Panc1 (cell line): ENCODE data around the gene ZNF594. TPM values are rescaled to one million over a fixed set of nuclear protein-coding genes. Genes with fewer than 3 reads are reported as not detected.
"Not testable (repeated sequence)": the region's sequence is repeated elsewhere in the genome, so short reads cannot be mapped to it uniquely, and the experiment has no call there.

Source experiments
- ATAC-seq: fragments of 200-7000 bp; cut with Tn5 transposase; 2 replicates; pipeline ENCODE4 v1.9.1; 2020; ENCODE audit warnings: mild to moderate bottlenecking, moderate library complexity
- Bru-seq: library from RNA; stranded (reverse); fragments of 400-500 nt; gene quantifications from one replicate; lab custom pipeline; 2021; lab: Mats Ljungman, UMichigan
- BruChase-seq, 2 experiments: library from RNA; stranded (reverse); fragments of 400-500 nt; gene quantifications; one replicate each; lab custom pipeline; 2021; lab: Mats Ljungman, UMichigan
- BruUV-seq: library from RNA; stranded (reverse); fragments of 400-500 nt; replicated peaks from 2 replicates; lab custom pipeline; 2021; lab: Mats Ljungman, UMichigan
- CTCF ChIA-PET: fragments of 300-600 bp; sonication (Branson Sonifier 250); formaldehyde crosslinking; loops from one replicate; lab custom pipeline; 2022; ENCODE audit warnings: antibody characterized with exemption; lab: Charles Lee
- POLR2A ChIA-PET: fragments of 300-600 bp; sonication (Branson Sonifier 250); formaldehyde crosslinking; loops from one replicate; lab custom pipeline; 2022; ENCODE audit warnings: antibody characterized with exemption; lab: Charles Lee
- DNase-seq: peaks from one replicate; pipeline ENCODE4 v3.0.0-alpha.2; 2010; ENCODE audit warnings: low read depth, low spot score
- H3K27ac ChIP-seq: 2 replicates; pipeline ENCODE4 v1.5.1; 2011; ENCODE audit warnings: mild to moderate bottlenecking, low read length, inconsistent platforms
- H3K27me3 ChIP-seq: fragments of 200-500 bp; sonication (Bioruptor generic); 2 replicates; pipeline ENCODE4 v1.6.0; 2014; ENCODE audit warnings: low read length, inconsistent platforms; ENCODE audit not compliant: control insufficient read depth, insufficient read depth
- H3K36me3 ChIP-seq: fragments of 200-500 bp; sonication (Bioruptor generic); 2 replicates; pipeline ENCODE4 v1.5.1; 2014; ENCODE audit warnings: inconsistent platforms, mild to moderate bottlenecking, low read length, moderate library complexity; ENCODE audit not compliant: control insufficient read depth, insufficient read depth
- H3K4me1 ChIP-seq: 2 replicates; pipeline ENCODE4 v1.5.1; 2011; ENCODE audit warnings: inconsistent platforms, mild to moderate bottlenecking, low read length, moderate library complexity; ENCODE audit not compliant: control insufficient read depth, insufficient read depth
- H3K4me3 ChIP-seq, 2 experiments: 2 replicates each; pipeline ENCODE4 v1.5.1; 2011 to 2012; ENCODE audit warnings: low read depth in 2 of 2, low read length in 2 of 2, mild to moderate bottlenecking in 2 of 2, inconsistent platforms in 1 of 2, moderate library complexity in 1 of 2
- H3K9me3 ChIP-seq: fragments of 200-500 bp; sonication (Bioruptor generic); 2 replicates; pipeline ENCODE4 v1.5.1; 2014; ENCODE audit warnings: low read depth, mild to moderate bottlenecking, inconsistent platforms, low read length, moderate library complexity; ENCODE audit not compliant: control insufficient read depth, insufficient read depth
- POLR2AphosphoS5 ChIP-seq: IDR thresholded peaks from 2 replicates; pipeline ENCODE4 v1.6.1; 2012; ENCODE audit warnings: mild to moderate bottlenecking, low read depth, low read length, moderate library complexity
- SIN3A ChIP-seq: IDR thresholded peaks from 2 replicates; pipeline ENCODE4 v1.6.1; 2012; ENCODE audit warnings: low read depth, mild to moderate bottlenecking, low read length, moderate library complexity, borderline replicate concordance; ENCODE audit not compliant: insufficient read depth
- TCF7L2 ChIP-seq: IDR thresholded peaks from 2 replicates; pipeline ENCODE4 v1.6.1; 2011; ENCODE audit warnings: mild to moderate bottlenecking, low read depth, low read length, inconsistent platforms
- in situ Hi-C: cut with HindIII; loops from 2 replicates; pipeline ENCODE4 v1.10.0; 2016; ENCODE audit warnings: low sequenced_read_pairs, low pct_unique_long_range_greater_than_20kb
- intact Hi-C: fragments of 100-400 bp; cut with micrococcal nuclease; formaldehyde crosslinking; loops from one replicate; pipeline ENCODE4 v1.10.0; 2022; ENCODE audit not compliant: unreplicated experiment
- long read RNA-seq: library from polyadenylated mRNA; unstranded; transcript quantifications from one replicate; pipeline ENCODE4 v2.0.0, GENCODE V29; 2021; ENCODE audit not compliant: unreplicated experiment
- polyA plus RNA-seq: library from polyadenylated mRNA; unstranded; fragments of >200 nt; gene quantifications from one replicate; pipeline ENCODE4 v1.2.1, GENCODE V29; 2012; ENCODE audit warnings: missing spikeins; ENCODE audit not compliant: insufficient read length
- total RNA-seq: library from RNA; stranded (reverse); gene quantifications from one replicate; pipeline ENCODE4 v1.2.1, GENCODE V29; 2021; ENCODE audit not compliant: unreplicated experiment
- TF ChIP-seq, protein P1 (sequence below): fragments of 450-650 bp; IDR thresholded peaks from 2 replicates; pipeline ENCODE4 v1.5.1; 2017; ENCODE audit warnings: mild to moderate bottlenecking
- TF ChIP-seq, protein P2 (sequence below), 2 experiments: IDR thresholded peaks; 2 replicates each; pipeline ENCODE4 v1.6.1; 2011 to 2012; ENCODE audit warnings: low read depth in 2 of 2, control low read depth in 1 of 2, low read length in 1 of 2, mild to moderate bottlenecking in 1 of 2, moderate library complexity in 1 of 2; ENCODE audit not compliant: insufficient read depth in 1 of 2

The ZNF594 gene
- total RNA-seq (5.6 TPM), Bru-seq, nascent RNA (percentile 73 among the genes with signal in this experiment), BruChase-seq, experiment 1, labeled RNA remaining after a 2-hour chase (percentile 75 among the genes with signal in this experiment), BruChase-seq, experiment 2, labeled RNA remaining after a 6-hour chase (percentile 63 among the genes with signal in this experiment)
- 1.6 TPM for polyA plus RNA-seq
- long read RNA-seq, full-length matches to known transcripts: 2 of 5 reads
- long read RNA-seq, partial matches to known transcripts: 0 of 5 reads
- long read RNA-seq, other reads (novel, unspliced or antisense): 3 of 5 reads

DNA sequence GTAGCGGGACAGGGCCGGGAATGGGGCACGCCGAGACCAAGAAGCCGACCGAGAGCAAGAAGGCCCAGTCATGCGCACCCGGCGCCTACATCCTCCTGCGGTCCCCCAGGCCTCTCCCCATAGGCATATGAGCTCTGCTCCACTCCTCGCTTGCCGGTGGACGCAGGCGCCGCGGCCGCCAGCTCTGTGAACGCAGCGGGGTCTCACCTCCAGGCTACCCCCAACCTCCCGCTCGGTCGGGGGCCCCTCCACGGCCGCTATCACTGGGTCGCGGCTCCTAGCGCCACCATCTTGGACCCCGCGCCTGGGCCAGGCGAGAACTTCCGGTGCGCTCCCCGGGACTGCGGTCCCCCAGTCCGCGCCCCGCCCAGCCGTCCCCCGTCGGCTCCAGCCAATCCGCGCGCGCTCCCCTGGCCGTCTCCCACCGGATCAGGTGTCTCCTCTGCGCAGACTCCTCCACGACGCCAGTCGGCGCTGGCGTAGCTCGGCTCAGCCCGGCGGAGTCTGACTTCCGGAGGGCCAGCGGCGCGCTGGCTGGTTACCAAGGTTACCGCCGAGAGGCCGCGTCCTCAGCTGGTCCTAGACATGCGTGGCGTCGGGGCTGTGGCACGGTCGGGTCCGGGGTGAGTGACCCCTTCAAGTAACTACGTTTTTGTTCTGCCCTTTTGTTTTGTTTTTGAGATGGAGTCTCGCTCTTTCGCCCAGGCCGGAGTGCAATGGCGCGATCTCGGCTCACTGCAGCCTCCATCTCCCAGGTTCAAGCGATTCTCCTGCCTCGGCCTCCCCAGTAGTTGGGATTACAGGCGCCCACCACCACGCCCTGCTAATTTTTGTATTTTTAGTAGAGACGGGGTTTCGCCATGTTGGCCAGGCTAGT is at the start of gene ZNF594:
ZNF594 (minus strand) TSS at position 328 of the 877 bp plus-strand sequence. CDS start 7,612 bp downstream, outside the sequence.
- no TSS peak for BruUV-seq
- POLR2A ChIA-PET: interaction anchor here (0.6 to 0.7 kb wide), 2 partner anchors 14 to 34 kb away, joined by 4 to 7 read pairs; no protein-coding TSS in a partner anchor
- TF ChIP-seq, protein P1, sequence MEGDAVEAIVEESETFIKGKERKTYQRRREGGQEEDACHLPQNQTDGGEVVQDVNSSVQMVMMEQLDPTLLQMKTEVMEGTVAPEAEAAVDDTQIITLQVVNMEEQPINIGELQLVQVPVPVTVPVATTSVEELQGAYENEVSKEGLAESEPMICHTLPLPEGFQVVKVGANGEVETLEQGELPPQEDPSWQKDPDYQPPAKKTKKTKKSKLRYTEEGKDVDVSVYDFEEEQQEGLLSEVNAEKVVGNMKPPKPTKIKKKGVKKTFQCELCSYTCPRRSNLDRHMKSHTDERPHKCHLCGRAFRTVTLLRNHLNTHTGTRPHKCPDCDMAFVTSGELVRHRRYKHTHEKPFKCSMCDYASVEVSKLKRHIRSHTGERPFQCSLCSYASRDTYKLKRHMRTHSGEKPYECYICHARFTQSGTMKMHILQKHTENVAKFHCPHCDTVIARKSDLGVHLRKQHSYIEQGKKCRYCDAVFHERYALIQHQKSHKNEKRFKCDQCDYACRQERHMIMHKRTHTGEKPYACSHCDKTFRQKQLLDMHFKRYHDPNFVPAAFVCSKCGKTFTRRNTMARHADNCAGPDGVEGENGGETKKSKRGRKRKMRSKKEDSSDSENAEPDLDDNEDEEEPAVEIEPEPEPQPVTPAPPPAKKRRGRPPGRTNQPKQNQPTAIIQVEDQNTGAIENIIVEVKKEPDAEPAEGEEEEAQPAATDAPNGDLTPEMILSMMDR: peak; percentile 90
- peak; percentile 72 for TF ChIP-seq POLR2AphosphoS5
- peak; percentile 27; the same call in 1 of the 2 replicates for TF ChIP-seq SIN3A
- no peak for TF ChIP-seq TCF7L2
- TF ChIP-seq, protein P2, sequence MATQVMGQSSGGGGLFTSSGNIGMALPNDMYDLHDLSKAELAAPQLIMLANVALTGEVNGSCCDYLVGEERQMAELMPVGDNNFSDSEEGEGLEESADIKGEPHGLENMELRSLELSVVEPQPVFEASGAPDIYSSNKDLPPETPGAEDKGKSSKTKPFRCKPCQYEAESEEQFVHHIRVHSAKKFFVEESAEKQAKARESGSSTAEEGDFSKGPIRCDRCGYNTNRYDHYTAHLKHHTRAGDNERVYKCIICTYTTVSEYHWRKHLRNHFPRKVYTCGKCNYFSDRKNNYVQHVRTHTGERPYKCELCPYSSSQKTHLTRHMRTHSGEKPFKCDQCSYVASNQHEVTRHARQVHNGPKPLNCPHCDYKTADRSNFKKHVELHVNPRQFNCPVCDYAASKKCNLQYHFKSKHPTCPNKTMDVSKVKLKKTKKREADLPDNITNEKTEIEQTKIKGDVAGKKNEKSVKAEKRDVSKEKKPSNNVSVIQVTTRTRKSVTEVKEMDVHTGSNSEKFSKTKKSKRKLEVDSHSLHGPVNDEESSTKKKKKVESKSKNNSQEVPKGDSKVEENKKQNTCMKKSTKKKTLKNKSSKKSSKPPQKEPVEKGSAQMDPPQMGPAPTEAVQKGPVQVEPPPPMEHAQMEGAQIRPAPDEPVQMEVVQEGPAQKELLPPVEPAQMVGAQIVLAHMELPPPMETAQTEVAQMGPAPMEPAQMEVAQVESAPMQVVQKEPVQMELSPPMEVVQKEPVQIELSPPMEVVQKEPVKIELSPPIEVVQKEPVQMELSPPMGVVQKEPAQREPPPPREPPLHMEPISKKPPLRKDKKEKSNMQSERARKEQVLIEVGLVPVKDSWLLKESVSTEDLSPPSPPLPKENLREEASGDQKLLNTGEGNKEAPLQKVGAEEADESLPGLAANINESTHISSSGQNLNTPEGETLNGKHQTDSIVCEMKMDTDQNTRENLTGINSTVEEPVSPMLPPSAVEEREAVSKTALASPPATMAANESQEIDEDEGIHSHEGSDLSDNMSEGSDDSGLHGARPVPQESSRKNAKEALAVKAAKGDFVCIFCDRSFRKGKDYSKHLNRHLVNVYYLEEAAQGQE (IDR thresholded peaks at IDR 0.05; ENCODE audit: insufficient read depth in 1 of 2, low read depth in 2 of 2, low read length in 1 of 2): no peak
- Histone ChIP-seq H3K4me3 (peak within 1 kb of the TSS; percentile 65 to 76), H3K9me3 (peaks cover 20% of the 10 kb centered on the region), H3K36me3 (peaks cover 4% of the 10 kb centered on the region; the same call in 1 of the 2 replicates), H3K4me1 (no peaks in the 10 kb centered on the region), H3K27ac (peak within 1 kb of the TSS; percentile 83), H3K27me3 (no peaks in the 10 kb centered on the region)
- DNase-seq (peak; percentile 77), ATAC-seq (peak; percentile 100)
- in situ Hi-C loops (no loop called here), intact Hi-C loops (no loop called here)
- CTCF ChIA-PET: no interaction called here

DNA sequence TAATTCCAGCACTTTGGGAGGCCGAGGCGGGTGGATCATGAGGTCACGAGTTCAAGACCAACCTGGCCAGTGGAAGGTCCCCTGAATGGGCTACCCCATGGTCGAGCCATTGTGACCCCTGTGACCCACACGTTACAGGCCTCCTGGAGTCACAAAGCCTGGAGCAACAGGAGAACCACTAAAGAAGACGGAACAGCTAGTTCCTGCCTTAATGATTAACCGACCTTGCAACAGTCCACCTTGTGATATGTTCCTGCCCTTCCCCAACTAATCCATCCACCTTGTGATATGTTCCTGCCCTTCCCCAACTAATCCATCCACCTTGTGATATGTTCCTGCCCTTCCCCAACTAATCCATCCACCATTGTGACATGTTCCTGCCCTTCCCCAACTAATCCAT is 48.1 kb upstream of the ZNF594 start:
- ATAC-seq, POLR2A ChIA-PET, H3K27me3 ChIP-seq, H3K4me3 ChIP-seq, H3K27ac ChIP-seq, BruUV-seq, DNase-seq, CTCF ChIA-PET, H3K4me1 ChIP-seq, H3K36me3 ChIP-seq, H3K9me3 ChIP-seq, in situ Hi-C loops: not testable (repeated sequence)
- intact Hi-C loops: loop anchor here (5.0 kb wide), 1 partner anchor 42 kb away; no protein-coding TSS in a partner anchor
